ENCODE results near the gene CHST15. TPM values are rescaled to one million over a fixed set of nuclear protein-coding genes. Genes with fewer than 3 reads are reported as not detected.

CHST15 gene
- total and polyA plus RNA-seq, 7 donors: 2.4 to 57.9 (median 29.9) TPM

GRCh38 chr10:124107072-124107471, 13.7 kb upstream of the CHST15 start:
- DNase-seq: no peak
- H3K27ac ChIP-seq: peak overlapping the region; percentile 82 to 84 (median 83)
- no peaks in the 10 kb centered on the region for H3K36me3 ChIP-seq
- no peaks in the 10 kb centered on the region for H3K27me3 ChIP-seq
- H3K4me3 ChIP-seq: no peak overlapping the region
- peaks cover 0 to 37% (median 34%) of the 10 kb centered on the region in 4 donors for H3K4me1 ChIP-seq
- WGBS, 2 donors: 49 to 71% methylated on average over 5 of the region's 5 CpGs
- intact Hi-C loops (cut with DNase I): loop anchor here (5.0 to 10.0 kb wide), 3 partner anchors 45 to 418 kb away; no protein-coding TSS in a partner anchor
- no peak for TF ChIP-seq POLR2AphosphoS5 (IDR thresholded peaks at IDR 0.05)
- TF ChIP-seq EP300 (IDR thresholded peaks at IDR 0.05): no peak
- no peak for TF ChIP-seq CTCF (IDR thresholded peaks at IDR 0.05)
- TF ChIP-seq POLR2A (IDR thresholded peaks at IDR 0.05): no peak
- H3K9me3 ChIP-seq: no peaks in the 10 kb centered on the region

DNA sequence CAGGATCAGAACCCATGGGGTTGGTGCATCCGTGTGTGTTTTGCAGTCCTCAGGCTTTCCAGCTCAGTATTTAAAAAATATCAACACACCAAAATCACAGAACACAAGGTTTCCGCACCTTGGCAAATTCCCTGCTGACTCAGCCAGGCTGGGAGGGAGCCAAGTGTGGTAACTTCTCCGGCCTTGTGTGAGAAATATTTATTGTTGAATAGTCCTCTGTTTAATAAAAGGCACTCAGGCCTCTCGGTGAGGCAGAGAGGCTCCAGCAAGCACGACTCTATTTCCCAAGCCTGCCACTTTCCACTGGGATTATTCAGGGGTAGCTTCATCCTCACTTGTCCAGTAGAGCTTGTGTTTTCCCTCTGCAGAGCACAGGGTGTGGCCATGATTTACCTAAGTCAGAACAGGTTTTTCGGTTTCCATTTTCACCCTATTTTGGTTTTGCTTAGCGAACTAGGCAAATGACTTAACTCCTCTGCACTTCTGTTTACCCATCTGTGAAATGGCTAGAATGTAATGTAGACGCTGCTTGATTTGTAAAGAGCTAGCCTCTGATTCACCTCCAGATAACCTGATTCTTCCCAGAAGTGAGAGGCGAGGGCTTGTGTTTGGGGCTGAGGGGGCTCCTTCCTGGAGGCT, 13.0 kb upstream of the CHST15 start:
- peaks cover 0 to 37% (median 34%) of the 10 kb centered on the region in 4 donors for H3K4me1 ChIP-seq
- no peaks in the 10 kb centered on the region for H3K9me3 ChIP-seq
- 14 to 36% methylated on average over 9 of the region's 9 CpGs for WGBS, 2 donors
- no peaks in the 10 kb centered on the region for H3K27me3 ChIP-seq
- intact Hi-C loops (cut with DNase I): loop anchor here (5.0 to 10.0 kb wide), 3 partner anchors 46 to 418 kb away; no protein-coding TSS in a partner anchor
- TF ChIP-seq POLR2AphosphoS5 (IDR thresholded peaks at IDR 0.05): peak in 3 of 4 donors; percentile 45 to 69 (median 62)
- TF ChIP-seq EP300 (IDR thresholded peaks at IDR 0.05): no peak
- no peaks in the 10 kb centered on the region for H3K36me3 ChIP-seq
- peak overlapping the region in 1 of 4 donors; percentile 2 for H3K4me3 ChIP-seq
- DNase-seq: peak; percentile 93
- H3K27ac ChIP-seq: peak overlapping the region; percentile 82 to 84 (median 83)

GRCh38 chr10:124105594-124105993, 12.2 kb upstream of the CHST15 start:
- no peaks in the 10 kb centered on the region for H3K9me3 ChIP-seq
- DNase-seq: no peak
- H3K27me3 ChIP-seq: no peaks in the 10 kb centered on the region
- TF ChIP-seq POLR2AphosphoS5 (IDR thresholded peaks at IDR 0.05) (no peak), EP300 (IDR thresholded peaks at IDR 0.05) (no peak), CTCF (IDR thresholded peaks at IDR 0.05) (no peak), POLR2A (IDR thresholded peaks at IDR 0.05) (no peak)
- H3K36me3 ChIP-seq: no peaks in the 10 kb centered on the region
- no peak overlapping the region for H3K4me3 ChIP-seq
- peak overlapping the region; percentile 82 to 84 (median 83) for H3K27ac ChIP-seq
- H3K4me1 ChIP-seq: peaks cover 0 to 37% (median 34%) of the 10 kb centered on the region in 4 donors
- intact Hi-C loops (cut with DNase I): loop anchor here (5.0 to 10.0 kb wide), 3 partner anchors 47 to 419 kb away; no protein-coding TSS in a partner anchor
- WGBS, 2 donors: 67 to 68% methylated on average over 5 of the region's 5 CpGs

GRCh38 chr10:124105045-124105444, 11.6 kb upstream of the CHST15 start:
- DNase-seq: no peak
- Histone ChIP-seq H3K4me1 (peaks cover 0 to 37% (median 34%) of the 10 kb centered on the region in 4 donors), H3K27ac (peak overlapping the region; percentile 82 to 84 (median 83)), H3K27me3 (no peaks in the 10 kb centered on the region), H3K9me3 (no peaks in the 10 kb centered on the region), H3K36me3 (no peaks in the 10 kb centered on the region), H3K4me3 (no peak overlapping the region)
- intact Hi-C loops (cut with DNase I): loop anchor here (5.0 to 10.0 kb wide), 3 partner anchors 47 to 420 kb away; no protein-coding TSS in a partner anchor
- 83 to 87% methylated on average over 6 of the region's 6 CpGs for WGBS, 2 donors
- TF ChIP-seq CTCF (IDR thresholded peaks at IDR 0.05) (no peak), EP300 (IDR thresholded peaks at IDR 0.05) (no peak), POLR2AphosphoS5 (IDR thresholded peaks at IDR 0.05) (no peak), POLR2A (IDR thresholded peaks at IDR 0.05) (no peak)

- intact Hi-C loops (cut with DNase I): loop anchor here (10.0 kb wide), 1 partner anchor 421 kb away; no protein-coding TSS in a partner anchor
- TF ChIP-seq POLR2A (IDR thresholded peaks at IDR 0.05): no peak
- TF ChIP-seq CTCF (IDR thresholded peaks at IDR 0.05): no peak
- TF ChIP-seq EP300 (IDR thresholded peaks at IDR 0.05): no peak
- TF ChIP-seq POLR2AphosphoS5 (IDR thresholded peaks at IDR 0.05): no peak
- Histone ChIP-seq H3K27me3 (no peaks in the 10 kb centered on the region), H3K9me3 (no peaks in the 10 kb centered on the region), H3K4me1 (peaks cover 0 to 37% (median 34%) of the 10 kb centered on the region in 4 donors), H3K36me3 (no peaks in the 10 kb centered on the region), H3K27ac (peak overlapping the region in 1 of 4 donors; percentile 83), H3K4me3 (no peak overlapping the region)
- 90 to 94% methylated on average over 9 of the region's 9 CpGs for WGBS, 2 donors
- no peak for DNase-seq
These were observed 10.7 kb upstream of the CHST15 start for GRCh38 chr10:124104011-124104627.

All from sigmoid colon (tissue), 7 donors.